GM23338 (cell line): ENCODE results near the gene SRD5A3.

ENCODE experiments used
- CREB1 ChIP-seq: fragments of 250-450 bp; sonication (Bioruptor Pico); IDR thresholded peaks from 2 replicates; pipeline ENCODE4 v1.5.0; 2020; ENCODE audit warnings: low read depth, mild to moderate bottlenecking, moderate library complexity
- EZH2 ChIP-seq: fragments of 200-600 bp; sonication (generic); IDR thresholded peaks from one replicate; pipeline ENCODE4 v1.8.0; 2017; ENCODE audit warnings: antibody characterized with exemption, mild to moderate bottlenecking, low read depth; ENCODE audit not compliant: unreplicated experiment
- EZH2phosphoT487 ChIP-seq: fragments of 200-600 bp; sonication (generic); IDR thresholded peaks from one replicate; pipeline ENCODE4 v1.8.1; 2018; ENCODE audit warnings: antibody characterized with exemption; ENCODE audit not compliant: unreplicated experiment
- JUNB ChIP-seq: IDR thresholded peaks from one replicate; pipeline ENCODE4 v1.6.1; 2016; ENCODE audit warnings: antibody characterized with exemption; ENCODE audit not compliant: unreplicated experiment
- NANOG ChIP-seq: IDR thresholded peaks from 2 replicates; pipeline ENCODE4 v1.6.1; 2016; ENCODE audit warnings: antibody characterized with exemption, borderline replicate concordance
- POLR2AphosphoS5 ChIP-seq: IDR thresholded peaks from 2 replicates; pipeline ENCODE4 v1.6.1; 2016; ENCODE audit warnings: antibody characterized with exemption, low read depth
- STAT1 ChIP-seq: IDR thresholded peaks from one replicate; pipeline ENCODE4 v1.6.1; 2016; ENCODE audit warnings: antibody characterized with exemption; ENCODE audit not compliant: unreplicated experiment
- ZNF331 ChIP-seq: fragments of 250-450 bp; sonication (Bioruptor Pico); IDR thresholded peaks from 2 replicates; pipeline ENCODE4 v1.5.0; 2020; ENCODE audit warnings: low read depth, mild to moderate bottlenecking, moderate library complexity
- TF ChIP-seq, protein P1 (sequence below), 2 experiments: fragments of 200-600 bp in 1 of 2; sonication (generic) in 1 of 2; conservative IDR thresholded peaks; 2 replicates each; pipeline versions ENCODE4 v1.5.1 to v1.6.1; 2016 to 2017; ENCODE audit warnings: antibody characterized with exemption in 2 of 2, low read depth in 2 of 2, mild to moderate bottlenecking in 2 of 2, moderate library complexity in 1 of 2
- TF ChIP-seq, protein P2 (sequence below): IDR thresholded peaks from one replicate; pipeline ENCODE4 v1.6.1; 2018; ENCODE audit warnings: antibody characterized with exemption; ENCODE audit not compliant: unreplicated experiment
- TF ChIP-seq, protein P3 (sequence below): IDR thresholded peaks from 2 replicates; pipeline ENCODE4 v1.6.1; 2016; ENCODE audit warnings: antibody characterized with exemption

DNA sequence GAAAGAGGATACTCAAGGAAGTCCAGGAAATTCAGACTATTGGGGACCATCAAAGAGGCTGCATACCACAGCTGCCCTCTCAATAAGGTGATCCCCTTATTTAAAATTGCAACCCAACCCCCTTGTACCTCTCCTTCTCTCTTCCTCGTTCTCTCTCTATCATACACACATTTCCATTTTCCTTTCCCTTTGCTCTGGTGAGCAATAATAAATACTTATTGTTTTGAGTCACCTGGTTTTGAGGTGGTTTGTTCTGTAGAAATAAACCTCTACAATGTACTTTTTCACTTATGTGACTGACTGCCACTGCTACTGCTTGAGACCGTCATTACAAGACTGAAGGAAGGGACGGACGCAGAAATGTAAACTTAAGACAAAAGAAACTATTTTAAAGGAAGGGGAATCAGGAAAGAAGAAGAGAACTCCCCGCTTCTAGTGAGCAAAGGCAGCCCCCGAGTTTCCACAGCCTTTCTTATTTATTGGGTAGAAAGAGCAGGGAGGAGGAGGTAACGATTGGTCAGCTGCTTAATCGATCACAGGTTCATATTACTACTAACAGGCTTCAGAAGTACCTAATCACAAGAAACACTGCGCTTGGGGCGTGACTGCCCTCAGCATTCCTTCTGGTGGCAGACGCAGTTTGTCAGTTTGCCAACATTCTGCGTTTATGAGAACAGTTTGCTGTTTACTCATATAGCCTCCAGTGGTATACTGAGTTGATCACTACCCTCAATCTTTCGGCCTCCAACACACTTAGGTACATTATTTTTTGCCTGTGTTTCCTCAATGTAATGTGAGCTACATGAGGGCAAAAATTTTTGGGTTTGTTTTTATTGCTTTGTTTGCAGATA lies 32.8 kb downstream of the SRD5A3 start:
- TF ChIP-seq, protein P1, sequence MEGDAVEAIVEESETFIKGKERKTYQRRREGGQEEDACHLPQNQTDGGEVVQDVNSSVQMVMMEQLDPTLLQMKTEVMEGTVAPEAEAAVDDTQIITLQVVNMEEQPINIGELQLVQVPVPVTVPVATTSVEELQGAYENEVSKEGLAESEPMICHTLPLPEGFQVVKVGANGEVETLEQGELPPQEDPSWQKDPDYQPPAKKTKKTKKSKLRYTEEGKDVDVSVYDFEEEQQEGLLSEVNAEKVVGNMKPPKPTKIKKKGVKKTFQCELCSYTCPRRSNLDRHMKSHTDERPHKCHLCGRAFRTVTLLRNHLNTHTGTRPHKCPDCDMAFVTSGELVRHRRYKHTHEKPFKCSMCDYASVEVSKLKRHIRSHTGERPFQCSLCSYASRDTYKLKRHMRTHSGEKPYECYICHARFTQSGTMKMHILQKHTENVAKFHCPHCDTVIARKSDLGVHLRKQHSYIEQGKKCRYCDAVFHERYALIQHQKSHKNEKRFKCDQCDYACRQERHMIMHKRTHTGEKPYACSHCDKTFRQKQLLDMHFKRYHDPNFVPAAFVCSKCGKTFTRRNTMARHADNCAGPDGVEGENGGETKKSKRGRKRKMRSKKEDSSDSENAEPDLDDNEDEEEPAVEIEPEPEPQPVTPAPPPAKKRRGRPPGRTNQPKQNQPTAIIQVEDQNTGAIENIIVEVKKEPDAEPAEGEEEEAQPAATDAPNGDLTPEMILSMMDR (conservative IDR thresholded peaks at IDR 0.05; ENCODE audit: low read depth in 2 of 2): no peak
- TF ChIP-seq JUNB (no peak), EZH2 (no peak), POLR2AphosphoS5 (no peak), CREB1 (CRISPR knock-in tag) (no peak), EZH2phosphoT487 (no peak), ZNF331 (CRISPR knock-in tag) (no peak), NANOG (no peak), STAT1 (no peak)
- TF ChIP-seq, protein P2, sequence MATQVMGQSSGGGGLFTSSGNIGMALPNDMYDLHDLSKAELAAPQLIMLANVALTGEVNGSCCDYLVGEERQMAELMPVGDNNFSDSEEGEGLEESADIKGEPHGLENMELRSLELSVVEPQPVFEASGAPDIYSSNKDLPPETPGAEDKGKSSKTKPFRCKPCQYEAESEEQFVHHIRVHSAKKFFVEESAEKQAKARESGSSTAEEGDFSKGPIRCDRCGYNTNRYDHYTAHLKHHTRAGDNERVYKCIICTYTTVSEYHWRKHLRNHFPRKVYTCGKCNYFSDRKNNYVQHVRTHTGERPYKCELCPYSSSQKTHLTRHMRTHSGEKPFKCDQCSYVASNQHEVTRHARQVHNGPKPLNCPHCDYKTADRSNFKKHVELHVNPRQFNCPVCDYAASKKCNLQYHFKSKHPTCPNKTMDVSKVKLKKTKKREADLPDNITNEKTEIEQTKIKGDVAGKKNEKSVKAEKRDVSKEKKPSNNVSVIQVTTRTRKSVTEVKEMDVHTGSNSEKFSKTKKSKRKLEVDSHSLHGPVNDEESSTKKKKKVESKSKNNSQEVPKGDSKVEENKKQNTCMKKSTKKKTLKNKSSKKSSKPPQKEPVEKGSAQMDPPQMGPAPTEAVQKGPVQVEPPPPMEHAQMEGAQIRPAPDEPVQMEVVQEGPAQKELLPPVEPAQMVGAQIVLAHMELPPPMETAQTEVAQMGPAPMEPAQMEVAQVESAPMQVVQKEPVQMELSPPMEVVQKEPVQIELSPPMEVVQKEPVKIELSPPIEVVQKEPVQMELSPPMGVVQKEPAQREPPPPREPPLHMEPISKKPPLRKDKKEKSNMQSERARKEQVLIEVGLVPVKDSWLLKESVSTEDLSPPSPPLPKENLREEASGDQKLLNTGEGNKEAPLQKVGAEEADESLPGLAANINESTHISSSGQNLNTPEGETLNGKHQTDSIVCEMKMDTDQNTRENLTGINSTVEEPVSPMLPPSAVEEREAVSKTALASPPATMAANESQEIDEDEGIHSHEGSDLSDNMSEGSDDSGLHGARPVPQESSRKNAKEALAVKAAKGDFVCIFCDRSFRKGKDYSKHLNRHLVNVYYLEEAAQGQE: no peak
- TF ChIP-seq, protein P3, sequence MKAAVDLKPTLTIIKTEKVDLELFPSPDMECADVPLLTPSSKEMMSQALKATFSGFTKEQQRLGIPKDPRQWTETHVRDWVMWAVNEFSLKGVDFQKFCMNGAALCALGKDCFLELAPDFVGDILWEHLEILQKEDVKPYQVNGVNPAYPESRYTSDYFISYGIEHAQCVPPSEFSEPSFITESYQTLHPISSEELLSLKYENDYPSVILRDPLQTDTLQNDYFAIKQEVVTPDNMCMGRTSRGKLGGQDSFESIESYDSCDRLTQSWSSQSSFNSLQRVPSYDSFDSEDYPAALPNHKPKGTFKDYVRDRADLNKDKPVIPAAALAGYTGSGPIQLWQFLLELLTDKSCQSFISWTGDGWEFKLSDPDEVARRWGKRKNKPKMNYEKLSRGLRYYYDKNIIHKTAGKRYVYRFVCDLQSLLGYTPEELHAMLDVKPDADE: no peak
